WTC11 (cell line): ENCODE data around the gene MMS19. TPM values are rescaled to one million over a fixed set of nuclear protein-coding genes. Genes with fewer than 3 reads are reported as not detected.

ENCODE experiments used
- ATAC-seq: fragments of 200-7000 bp; cut with Tn5 transposase; 2 replicates; pipeline ENCODE4 v1.10.0; 2021; ENCODE audit warnings: mild to moderate bottlenecking, moderate library complexity
- CTCF ChIA-PET: fragments of 300-600 bp; sonication (Branson Sonifier 250); formaldehyde crosslinking; loops from one replicate; lab custom pipeline; 2021; ENCODE audit warnings: antibody characterized with exemption; lab: Charles Lee
- POLR2A ChIA-PET: fragments of 350-600 bp; sonication (Branson Sonifier 250); formaldehyde crosslinking; loops from one replicate; lab custom pipeline; 2021; ENCODE audit warnings: antibody characterized with exemption; lab: Charles Lee
- DNase-seq: peaks from one replicate; pipeline ENCODE4 v3.0.0; 2021; ENCODE audit warnings: low spot score
- H3K27ac Mint-ChIP-seq: 2 replicates; pipeline ENCODE4 v1.8.0; 2021; ENCODE audit warnings: mixed read lengths
- H3K27me3 Mint-ChIP-seq: 2 replicates; pipeline ENCODE4 v1.8.0; 2021; ENCODE audit warnings: low read depth, mild to moderate bottlenecking, moderate library complexity, mixed read lengths
- H3K36me3 Mint-ChIP-seq: 2 replicates; pipeline ENCODE4 v1.8.0; 2021; ENCODE audit warnings: mixed read lengths
- H3K4me1 Mint-ChIP-seq: 2 replicates; pipeline ENCODE4 v1.8.0; 2022; ENCODE audit warnings: mixed read lengths
- H3K4me3 Mint-ChIP-seq: 2 replicates; pipeline ENCODE4 v1.8.0; 2021; ENCODE audit warnings: mild to moderate bottlenecking, moderate library complexity, mixed read lengths
- H3K9me3 Mint-ChIP-seq: 2 replicates; pipeline ENCODE4 v1.8.0; 2021; ENCODE audit warnings: mixed read lengths
- AR ChIP-seq: fragments of 250-450 bp; sonication (Bioruptor Pico); IDR thresholded peaks from 2 replicates; pipeline ENCODE4 v1.9.0; 2021; ENCODE audit warnings: mild to moderate bottlenecking
- ATF2 ChIP-seq: sonication (generic); formaldehyde crosslinking; IDR thresholded peaks from 2 replicates; pipeline ENCODE4 v1.8.1; 2022; ENCODE audit warnings: low read depth, missing genetic modification reagents, borderline replicate concordance
- CTCF ChIP-seq: fragments of 200-600 bp; IDR thresholded peaks from 2 replicates; pipeline ENCODE4 v1.8.0; 2022; ENCODE audit warnings: antibody characterized with exemption
- FOXJ3 ChIP-seq: sonication (generic); formaldehyde crosslinking; IDR thresholded peaks from 2 replicates; pipeline ENCODE4 v1.9.0; 2021; ENCODE audit warnings: missing genetic modification reagents, mild to moderate bottlenecking, borderline replicate concordance
- FOXP4 ChIP-seq: sonication (generic); formaldehyde crosslinking; IDR thresholded peaks from 2 replicates; pipeline ENCODE4 v1.8.0; 2022; ENCODE audit warnings: mild to moderate bottlenecking, missing genetic modification reagents
- GABPB1 ChIP-seq: sonication (generic); formaldehyde crosslinking; IDR thresholded peaks from 2 replicates; pipeline ENCODE4 v1.8.1; 2023; ENCODE audit warnings: mild to moderate bottlenecking, missing genetic modification reagents
- MLX ChIP-seq: sonication (generic); formaldehyde crosslinking; IDR thresholded peaks from 2 replicates; pipeline ENCODE4 v1.8.1; 2023; ENCODE audit warnings: mild to moderate bottlenecking, missing genetic modification reagents, moderate library complexity
- NR1H2 ChIP-seq: sonication (generic); formaldehyde crosslinking; IDR thresholded peaks from 2 replicates; pipeline ENCODE4 v1.9.0; 2021; ENCODE audit warnings: mild to moderate bottlenecking, moderate library complexity, missing genetic modification reagents
- NR3C1 ChIP-seq: sonication (generic); formaldehyde crosslinking; conservative IDR thresholded peaks from 2 replicates; pipeline ENCODE4 v1.8.1; 2023; ENCODE audit warnings: low read depth, mild to moderate bottlenecking, missing genetic modification reagents
- RELA ChIP-seq: sonication (generic); formaldehyde crosslinking; IDR thresholded peaks from 2 replicates; pipeline ENCODE4 v1.8.1; 2022; ENCODE audit warnings: missing genetic modification reagents, mild to moderate bottlenecking, borderline replicate concordance
- SMAD4 ChIP-seq: sonication (generic); formaldehyde crosslinking; IDR thresholded peaks from 2 replicates; pipeline ENCODE4 v1.8.0; 2022; ENCODE audit warnings: mild to moderate bottlenecking, missing genetic modification reagents
- SOX15 ChIP-seq: fragments of 250-450 bp; sonication (Bioruptor Pico); IDR thresholded peaks from 2 replicates; pipeline ENCODE4 v1.9.0; 2021; ENCODE audit warnings: mild to moderate bottlenecking
- USF1 ChIP-seq: sonication (generic); formaldehyde crosslinking; IDR thresholded peaks from 2 replicates; pipeline ENCODE4 v1.8.0; 2022; ENCODE audit warnings: mild to moderate bottlenecking, missing genetic modification reagents
- ZNF317 ChIP-seq: sonication (generic); formaldehyde crosslinking; IDR thresholded peaks from 2 replicates; pipeline ENCODE4 v1.8.1; 2023; ENCODE audit warnings: low read depth, mild to moderate bottlenecking, moderate library complexity, missing genetic modification reagents, borderline replicate concordance
- ZNF423 ChIP-seq: fragments of 250-450 bp; sonication (Bioruptor Pico); IDR thresholded peaks from 2 replicates; pipeline ENCODE4 v2.1.2; 2022; ENCODE audit warnings: mild to moderate bottlenecking, moderate library complexity
- ZNF512 ChIP-seq: sonication (generic); formaldehyde crosslinking; IDR thresholded peaks from 2 replicates; pipeline ENCODE4 v1.8.1; 2022; ENCODE audit warnings: missing genetic modification reagents, borderline replicate concordance
- ZNF671 ChIP-seq: fragments of 250-450 bp; sonication (Bioruptor Pico); IDR thresholded peaks from 2 replicates; pipeline ENCODE4 v1.8.0; 2021; ENCODE audit warnings: mild to moderate bottlenecking
- ZSCAN18 ChIP-seq: fragments of 250-450 bp; sonication (Bioruptor Pico); IDR thresholded peaks from 2 replicates; pipeline ENCODE4 v2.1.2; 2022; ENCODE audit warnings: mild to moderate bottlenecking, moderate library complexity
- total RNA-seq: library from RNA; stranded (reverse); gene quantifications from 3 replicates; pipeline ENCODE4 v1.2.3, GENCODE V29; 2021

The MMS19 gene
- total RNA-seq, 1 experiment from 2014 or later, result 135 TPM

- CTCF ChIA-PET, result interaction anchor here (1.5 kb wide), 1 partner anchor 28 kb away, joined by 10 read pairs; no protein-coding TSS in a partner anchor
- no peak for DNase-seq
- peaks cover 18% of the 10 kb centered on the region for H3K4me1 Mint-ChIP-seq
Measured at GRCh38 chr10:97506199-97506991, 8.2 kb upstream of the MMS19 start.

More at GRCh38 chr10:97506199-97506991, 8.2 kb upstream of the MMS19 start:
- no peak overlapping the region for H3K4me3 Mint-ChIP-seq
- no peak; the same call in 1 of the 2 replicates for ATAC-seq
- H3K36me3 Mint-ChIP-seq, result no peaks in the 10 kb centered on the region
- POLR2A ChIA-PET, result no interaction called here
- no peaks in the 10 kb centered on the region for H3K9me3 Mint-ChIP-seq
- TF ChIP-seq ZNF423 (CRISPR knock-in tag) (no peak), FOXP4 (CRISPR knock-in tag) (no peak), ZNF671 (CRISPR knock-in tag) (no peak), GABPB1 (no peak), NR1H2 (CRISPR knock-in tag) (no peak), RELA (CRISPR knock-in tag) (no peak), ZNF512 (no peak), MLX (no peak), ZSCAN18 (CRISPR knock-in tag) (no peak), ATF2 (CRISPR knock-in tag) (no peak), SMAD4 (CRISPR knock-in tag) (no peak), NR3C1 (CRISPR knock-in tag) (no peak), CTCF (no peak), SOX15 (CRISPR knock-in tag) (no peak), USF1 (CRISPR knock-in tag) (no peak), AR (CRISPR knock-in tag) (no peak), ZNF317 (CRISPR knock-in tag) (no peak), FOXJ3 (CRISPR knock-in tag) (no peak)
- TF ChIP-seq, all 79 proteins: peak for 0
- H3K27ac Mint-ChIP-seq, result no peak overlapping the region
- H3K27me3 Mint-ChIP-seq, result peaks cover 2% of the 10 kb centered on the region; the same call in 1 of the 2 replicates
